Erythroblast (primary cell): ENCODE data around the gene OOEP.

Source experiments
- GATA1 ChIP-seq: IDR thresholded peaks from 2 replicates; pipeline ENCODE4 v1.6.1; 2011; ENCODE audit warnings: low read depth, mild to moderate bottlenecking, control low read depth, low read length, moderate library complexity
- POLR2A ChIP-seq: IDR thresholded peaks from 2 replicates; pipeline ENCODE4 v1.6.1; 2011; ENCODE audit warnings: mild to moderate bottlenecking, low read length

- no peak for TF ChIP-seq POLR2A
- TF ChIP-seq GATA1: no peak
Observed at GRCh38 chr6:73342174-73342573, 27.5 kb downstream of the OOEP start.
